Measurements from ENCODE around the gene WDR88. TPM values are rescaled to one million over a fixed set of nuclear protein-coding genes. Genes with fewer than 3 reads are reported as not detected.

WDR88 gene
- total and polyA plus RNA-seq, 10 of the 15 experiments (the other 5 are each of a cell fraction or from before 2014, with no cell fraction given): 0.19 to 0.34 TPM; not detected in 8

- H3K36me3 ChIP-seq (ENCODE audit: control insufficient read depth in 2 of 2, insufficient read depth in 2 of 2, low read length in 1 of 2): no peaks in the 10 kb centered on the region
- FAIRE-seq (no peak), DNase-seq (ENCODE audit: low read depth, low spot score) (no peak), ATAC-seq (peak; percentile 43)
- CTCF ChIA-PET: interaction anchor here (0.8 to 5.9 kb wide), 9 partner anchors 8 to 206 kb away, joined by 3 to 25 read pairs (median 7); partner anchors contain the start of genes CEP89, FAAP24 and GPATCH1
- in situ Hi-C loops (cut with MboI) (no loop called here), intact Hi-C loops (cut with micrococcal nuclease; ENCODE audit: unreplicated experiment) (loop anchor here (2.0 to 5.0 kb wide), 3 partner anchors 33 to 195 kb away; partner anchors contain the start of gene CEBPG)
- peaks cover 7% of the 10 kb centered on the region for H3K79me2 ChIP-seq (ENCODE audit: control insufficient read depth, insufficient read depth, low read length)
- POLR2A ChIA-PET: interaction anchor here (0.6 to 2.6 kb wide), 3 partner anchors 14 to 98 kb away, joined by 3 to 9 read pairs (median 4); no protein-coding TSS in a partner anchor
- RAD21 ChIA-PET (ENCODE audit: unreplicated experiment): interaction anchor here (1.0 to 1.7 kb wide), 4 partner anchors 43 to 197 kb away, joined by 3 to 9 read pairs (median 4); partner anchors contain the start of genes CEBPG and GPATCH1
- H3K4me3 ChIP-seq: peak overlapping the region; percentile 55; the same call in 1 of the 2 replicates
- WGBS (ENCODE audit: insufficient coverage, insufficient replicate concordance, low lambda C conversion rate, missing lambda C conversion rate): under 1% methylated on average over 33 of the region's 38 CpGs
- no TSS peak for BruUV-seq (replicated peaks)
- no peak overlapping the region; the same call in 1 of the 2 replicates for H3K9ac ChIP-seq (ENCODE audit: control insufficient read depth, insufficient read depth, low read length)
- SMC1A ChIA-PET (ENCODE audit: uncharacterized antibody, unreplicated experiment): interaction anchor here (0.5 to 2.2 kb wide), 6 partner anchors 13 to 204 kb away, joined by 3 to 8 read pairs (median 4); no protein-coding TSS in a partner anchor
- H3K4me2 ChIP-seq (ENCODE audit: control insufficient read depth, insufficient read depth): peak overlapping the region; percentile 83
- no peaks in the 10 kb centered on the region for H3K27me3 ChIP-seq (replicated peaks in 1 of 2; ENCODE audit: control insufficient read depth in 2 of 2, insufficient read depth in 2 of 2, low read length in 1 of 2)
- H4K20me1 ChIP-seq (ENCODE audit: control insufficient read depth, insufficient read depth): no peaks in the 10 kb centered on the region
- no peak overlapping the region for H3K27ac ChIP-seq (ENCODE audit: control insufficient read depth, insufficient read depth)
- peaks cover 12% of the 10 kb centered on the region for H3K4me1 ChIP-seq (ENCODE audit: control insufficient read depth, insufficient read depth, low read length)
- H2AFZ ChIP-seq (ENCODE audit: control insufficient read depth, low read depth, low read length): peak overlapping the region; percentile 37
- no peaks in the 10 kb centered on the region for H3K9me3 ChIP-seq (replicated peaks; ENCODE audit: control insufficient read depth, insufficient read depth, low read length)
- peak; percentile 40 for TF ChIP-seq MEF2B (IDR thresholded peaks at IDR 0.05; ENCODE audit: partially characterized antibody, poor library complexity, severe bottlenecking)
- no peak for TF ChIP-seq EP300 (IDR thresholded peaks at IDR 0.05; ENCODE audit: borderline replicate concordance in 1 of 2, control insufficient read depth in 1 of 2, low read depth in 2 of 2, low read length in 2 of 2)
- TF ChIP-seq GATAD2B (conservative IDR thresholded peaks at IDR 0.05; ENCODE audit: low read depth): peak; percentile 97
- TF ChIP-seq EED (IDR thresholded peaks at IDR 0.05; ENCODE audit: low read depth): no peak
- peak; percentile 79; the same call in 1 of the 2 replicates for TF ChIP-seq DPF2 (IDR thresholded peaks at IDR 0.05)
- no peak for TF ChIP-seq IRF3 (IDR thresholded peaks at IDR 0.05)
- peak; percentile 70 for TF ChIP-seq NKRF (conservative IDR thresholded peaks at IDR 0.05)
- peak; percentile 30 to 48 (median 44); a peak in 4 of 6 replicates for TF ChIP-seq CTCF (IDR thresholded peaks at IDR 0.05 in 2 of 3, conservative IDR thresholded peaks at IDR 0.05 in 1 of 3; ENCODE audit: control insufficient read depth in 2 of 3, extremely low read depth in 1 of 3, insufficient read depth in 1 of 3, low read depth in 3 of 3, low read length in 3 of 3)
- TF ChIP-seq RFX5 (IDR thresholded peaks at IDR 0.05; ENCODE audit: low read depth, low read length): 0 out of 2 replicates have a peak, but pooled peaks have one; percentile 18
- peak; percentile 42; the same call in 1 of the 2 replicates for TF ChIP-seq MXI1 (IDR thresholded peaks at IDR 0.05; ENCODE audit: low read depth, low read length)
- no peak for TF ChIP-seq E2F4 (IDR thresholded peaks at IDR 0.05; ENCODE audit: low read depth, low read length)
- TF ChIP-seq USF1 (IDR thresholded peaks at IDR 0.05; ENCODE audit: borderline replicate concordance, extremely low read length, insufficient read depth, low read depth, low read length): no peak
- TF ChIP-seq PAX8 (IDR thresholded peaks at IDR 0.05): no peak
- 0 out of 2 replicates have a peak, but pooled peaks have one; percentile 18 for TF ChIP-seq RAD21 (IDR thresholded peaks at IDR 0.05; ENCODE audit: insufficient read depth, low read depth, low read length)
Observed at GRCh38 chr19:33177417-33177979, 45.6 kb downstream of the WDR88 start.

Data from GM12878 (cell line).